HEK293T (cell line): Measurements from ENCODE around the gene KRTAP12-2.

ENCODE experiments used
- CTCF ChIA-PET: fragments of 350-600 bp; formaldehyde crosslinking; extraction: SDS; loops from one replicate; lab custom pipeline; 2021; ENCODE audit warnings: antibody characterized with exemption, inconsistent platforms; lab: Yijun Ruan, JAX
- POLR2A ChIA-PET: fragments of 350-600 bp; formaldehyde crosslinking; extraction: SDS; loops from one replicate; lab custom pipeline; 2020; ENCODE audit warnings: antibody characterized with exemption, inconsistent platforms; lab: Yijun Ruan, JAX
- DNase-seq: peaks from one replicate; pipeline ENCODE4 v3.0.0; 2012; ENCODE audit warnings: mixed read lengths; ENCODE audit errors: extremely low spot score
- ARNT ChIP-seq: fragments of 450-650 bp; IDR thresholded peaks from 2 replicates; pipeline ENCODE4 v1.6.1; 2017; ENCODE audit warnings: mild to moderate bottlenecking
- BHLHE40 ChIP-seq: fragments of 450-650 bp; IDR thresholded peaks from 2 replicates; pipeline ENCODE4 v1.6.1; 2016; ENCODE audit warnings: mild to moderate bottlenecking, moderate library complexity, borderline replicate concordance
- CTBP1 ChIP-seq: fragments of 450-650 bp; IDR thresholded peaks from 2 replicates; pipeline ENCODE4 v1.6.1; 2016; ENCODE audit warnings: borderline replicate concordance
- ELF4 ChIP-seq: fragments of 450-650 bp; IDR thresholded peaks from 2 replicates; pipeline ENCODE4 v1.6.1; 2017; ENCODE audit warnings: antibody characterized with exemption
- FOXA1 ChIP-seq: fragments of 450-650 bp; IDR thresholded peaks from 2 replicates; pipeline ENCODE4 v1.6.1; 2016; ENCODE audit warnings: mild to moderate bottlenecking
- FOXK2 ChIP-seq: fragments of 450-650 bp; IDR thresholded peaks from 2 replicates; pipeline ENCODE4 v1.6.1; 2016; ENCODE audit warnings: mild to moderate bottlenecking
- FOXM1 ChIP-seq: fragments of 450-650 bp; IDR thresholded peaks from 2 replicates; pipeline ENCODE4 v1.6.1; 2017; ENCODE audit warnings: mild to moderate bottlenecking, borderline replicate concordance
- HDGF ChIP-seq: fragments of 450-650 bp; IDR thresholded peaks from 2 replicates; pipeline ENCODE4 v1.6.1; 2017; ENCODE audit warnings: antibody characterized with exemption, borderline replicate concordance
- L3MBTL2 ChIP-seq: fragments of 450-650 bp; conservative IDR thresholded peaks from 2 replicates; pipeline ENCODE4 v1.6.1; 2016; ENCODE audit warnings: mild to moderate bottlenecking
- LEF1 ChIP-seq: fragments of 450-650 bp; IDR thresholded peaks from 2 replicates; pipeline ENCODE4 v1.6.1; 2017; ENCODE audit warnings: mild to moderate bottlenecking, borderline replicate concordance
- NFRKB ChIP-seq: fragments of 450-650 bp; IDR thresholded peaks from 2 replicates; pipeline ENCODE4 v1.6.1; 2016; ENCODE audit warnings: mild to moderate bottlenecking, moderate library complexity
- SP1 ChIP-seq: fragments of 450-650 bp; IDR thresholded peaks from 2 replicates; pipeline ENCODE4 v1.6.1; 2017
- SUZ12 ChIP-seq: fragments of 450-650 bp; IDR thresholded peaks from 2 replicates; pipeline ENCODE4 v1.6.1; 2016; ENCODE audit warnings: mild to moderate bottlenecking
- TARDBP ChIP-seq: fragments of 450-650 bp; IDR thresholded peaks from 2 replicates; pipeline ENCODE4 v1.6.1; 2016
- ZNF384 ChIP-seq: fragments of 450-650 bp; IDR thresholded peaks from 2 replicates; pipeline ENCODE4 v1.6.1; 2016
- TF ChIP-seq, protein P1 (sequence below): fragments of 450-650 bp; IDR thresholded peaks from 2 replicates; pipeline ENCODE4 v1.6.1; 2016

The KRTAP12-2 gene

DNA sequence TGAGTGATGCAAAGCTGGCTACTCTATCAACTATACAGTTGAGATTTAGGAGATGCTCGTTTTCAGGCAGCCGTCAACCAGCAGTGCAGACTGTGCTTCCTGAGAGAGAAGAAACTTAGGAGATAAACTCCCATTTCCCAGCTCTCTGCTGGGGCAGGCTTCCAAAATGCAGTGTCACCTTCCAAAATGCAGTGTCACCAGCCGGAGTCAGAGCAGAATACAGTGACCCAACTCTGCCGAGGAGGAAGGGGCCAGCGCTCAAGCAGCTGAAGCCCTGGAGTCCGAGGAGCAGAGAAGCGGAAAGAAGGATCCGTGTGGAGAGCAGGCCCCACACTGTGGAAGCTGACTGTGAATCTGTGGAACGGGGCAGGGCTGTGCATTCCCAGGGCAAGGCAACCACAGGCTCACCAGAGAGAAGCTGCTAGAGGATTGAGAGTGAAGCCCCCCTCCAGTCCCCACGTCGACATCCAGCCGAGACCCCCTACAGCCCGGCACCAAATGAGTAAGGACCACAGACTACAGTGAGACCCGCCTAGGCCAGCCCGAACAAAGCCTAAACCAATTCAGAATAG, 15.9 kb upstream of the KRTAP12-2 start:
- CTCF ChIA-PET, result no interaction called here

DNA sequence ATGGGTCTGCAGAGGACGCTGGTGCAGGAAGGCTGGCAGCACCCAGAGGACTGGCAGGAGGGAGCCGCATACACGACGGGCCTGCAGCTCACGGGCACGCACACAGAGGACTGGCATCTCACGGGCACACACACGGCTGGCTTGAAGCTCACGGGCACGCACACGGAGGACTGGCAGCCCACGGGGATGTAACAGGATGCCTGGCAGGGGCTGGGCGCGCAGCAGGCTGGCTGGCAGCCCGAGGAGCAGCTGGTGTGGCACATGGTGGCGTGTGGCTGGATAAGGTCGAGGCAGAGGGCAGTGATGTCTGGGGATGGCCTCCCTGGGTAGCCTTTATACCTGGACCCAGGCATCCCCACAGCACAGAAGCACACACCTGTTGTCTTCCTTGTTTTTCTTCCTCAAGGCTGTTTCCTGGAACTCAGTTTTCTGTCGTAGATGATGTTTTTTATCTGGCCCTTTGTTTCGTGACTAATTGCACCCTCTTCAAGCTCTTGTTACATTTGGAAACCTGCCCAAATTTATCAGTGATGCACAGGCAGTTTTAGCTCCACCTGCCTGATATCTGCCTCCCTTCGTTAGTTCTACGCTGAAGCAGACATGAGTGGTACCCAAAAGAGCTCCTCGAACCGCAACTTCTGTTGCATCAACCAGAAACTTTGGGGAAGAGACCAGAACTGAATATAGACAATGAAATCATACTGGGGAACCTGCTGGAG, 15.3 kb upstream of the KRTAP12-2 start, which contains the start of gene KRTAP12-1:
Gene KRTAP12-1 (minus strand): TSS at position 303 of the 719 bp plus-strand sequence. CDS start 40 bp downstream, at position 263.
- ChIA-PET POLR2A (no interaction called here), CTCF (no interaction called here)
- TF ChIP-seq ELF4 (no peak), LEF1 (no peak), HDGF (no peak), FOXA1 (no peak), CTBP1 (no peak), BHLHE40 (no peak), L3MBTL2 (no peak), ZNF384 (no peak), NFRKB (no peak), SUZ12 (no peak), TARDBP (no peak), ARNT (no peak)
- TF ChIP-seq, protein P1, sequence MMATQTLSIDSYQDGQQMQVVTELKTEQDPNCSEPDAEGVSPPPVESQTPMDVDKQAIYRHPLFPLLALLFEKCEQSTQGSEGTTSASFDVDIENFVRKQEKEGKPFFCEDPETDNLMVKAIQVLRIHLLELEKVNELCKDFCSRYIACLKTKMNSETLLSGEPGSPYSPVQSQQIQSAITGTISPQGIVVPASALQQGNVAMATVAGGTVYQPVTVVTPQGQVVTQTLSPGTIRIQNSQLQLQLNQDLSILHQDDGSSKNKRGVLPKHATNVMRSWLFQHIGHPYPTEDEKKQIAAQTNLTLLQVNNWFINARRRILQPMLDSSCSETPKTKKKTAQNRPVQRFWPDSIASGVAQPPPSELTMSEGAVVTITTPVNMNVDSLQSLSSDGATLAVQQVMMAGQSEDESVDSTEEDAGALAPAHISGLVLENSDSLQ, result no peak
- DNase-seq, result no peak

More for the DNA sequence above, 15.9 kb upstream of the KRTAP12-2 start:
- DNase-seq, result no peak
- TF ChIP-seq NFRKB (no peak), BHLHE40 (no peak), LEF1 (no peak), CTBP1 (no peak), ARNT (no peak), SUZ12 (no peak), FOXK2 (no peak), ELF4 (no peak), L3MBTL2 (no peak), ZNF384 (no peak), HDGF (no peak), TARDBP (no peak)
- POLR2A ChIA-PET, result no interaction called here

DNA sequence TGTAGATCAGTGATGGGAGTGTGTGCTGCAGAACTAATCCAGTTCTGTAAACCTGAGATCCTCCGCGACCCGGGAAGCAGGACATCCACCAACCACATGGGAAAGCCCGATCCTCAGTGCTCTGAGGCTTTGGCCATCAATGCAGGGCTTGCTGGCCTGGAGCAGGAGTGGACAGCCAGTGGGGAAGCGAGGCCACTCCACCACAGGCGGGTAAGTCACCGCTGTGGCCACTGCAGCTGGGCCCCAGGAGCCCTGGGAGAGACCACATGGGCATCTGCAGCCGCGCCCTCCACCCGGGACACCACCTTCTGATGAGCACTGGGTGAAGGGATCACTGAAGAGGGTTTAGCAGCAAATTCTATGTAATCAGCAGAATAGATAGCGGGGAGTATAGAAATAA, 14.4 kb upstream of the KRTAP12-2 start:
- ChIA-PET CTCF (no interaction called here), POLR2A (no interaction called here)
- DNase-seq, result no peak
- TF ChIP-seq ARNT (no peak), SP1 (no peak), FOXK2 (no peak), BHLHE40 (no peak), FOXA1 (no peak), FOXM1 (no peak), TARDBP (no peak), ELF4 (no peak), ZNF384 (no peak), CTBP1 (no peak), SUZ12 (no peak), L3MBTL2 (no peak), NFRKB (no peak), LEF1 (no peak), HDGF (no peak)
- TF ChIP-seq, protein P1, result no peak

DNA sequence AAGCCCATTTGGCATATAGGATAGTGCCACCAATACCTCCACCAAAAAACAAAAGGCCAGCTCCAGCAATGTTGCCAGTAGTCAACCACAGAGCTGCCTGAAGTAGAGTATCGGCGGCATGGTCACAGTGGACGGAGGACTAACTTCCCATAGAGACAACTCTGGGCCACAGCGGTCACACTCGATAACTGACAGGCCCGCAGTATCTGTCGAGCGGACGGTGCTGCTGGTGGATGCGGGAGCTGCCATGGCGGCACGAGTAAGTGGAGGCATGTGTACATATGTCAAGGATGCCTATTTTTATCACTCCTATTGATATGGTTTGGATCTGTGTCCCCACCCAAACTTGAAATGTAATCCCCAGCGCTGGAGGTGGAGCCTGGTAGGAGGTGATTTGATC, 11.2 kb upstream of the KRTAP12-2 start:
- ChIA-PET POLR2A (no interaction called here), CTCF (no interaction called here)
- TF ChIP-seq ELF4, result no peak
- no peak for TF ChIP-seq TARDBP
- no peak for TF ChIP-seq NFRKB
- TF ChIP-seq, protein P1, result no peak
- no peak for TF ChIP-seq SP1
- TF ChIP-seq FOXM1, result no peak
- no peak for TF ChIP-seq FOXK2
- TF ChIP-seq CTBP1, result no peak
- no peak for TF ChIP-seq HDGF
- TF ChIP-seq LEF1, result no peak
- no peak for DNase-seq

DNA sequence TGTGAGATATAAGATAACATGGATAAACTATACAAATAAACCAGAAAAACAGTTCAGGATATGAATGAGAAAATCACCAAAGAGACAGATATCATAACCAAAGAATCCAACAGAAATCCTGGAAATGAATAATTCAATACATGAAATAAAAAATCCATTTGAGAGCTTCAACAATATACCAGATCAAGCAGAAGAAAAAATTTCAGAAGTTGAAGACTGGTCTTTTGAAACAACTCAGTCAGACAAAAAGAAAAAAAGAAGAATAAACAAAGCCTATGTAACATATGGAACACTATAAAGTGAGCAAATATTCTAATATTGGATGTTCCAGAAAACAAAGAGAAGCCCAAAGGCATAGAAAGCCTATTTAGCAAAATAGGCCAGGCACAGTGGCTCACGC, 5.2 kb upstream of the KRTAP12-2 start:
- ChIA-PET CTCF (no interaction called here), POLR2A (no interaction called here)
- TF ChIP-seq TARDBP, result no peak
- TF ChIP-seq L3MBTL2, result no peak
- TF ChIP-seq HDGF, result no peak
- TF ChIP-seq FOXA1, result no peak
- no peak for TF ChIP-seq FOXK2
- TF ChIP-seq FOXM1, result no peak
- TF ChIP-seq SP1, result no peak
- no peak for TF ChIP-seq ARNT
- no peak for TF ChIP-seq BHLHE40
- TF ChIP-seq, protein P1, result no peak
- TF ChIP-seq LEF1, result no peak
- no peak for TF ChIP-seq ZNF384
- no peak for TF ChIP-seq CTBP1
- no peak for TF ChIP-seq NFRKB
- DNase-seq, result no peak
